Lung (tissue), 12 donors: ENCODE data around the gene KCTD12. TPM values are rescaled to one million over a fixed set of nuclear protein-coding genes. Genes with fewer than 3 reads are reported as not detected.

ENCODE experiments used
- ATAC-seq: fragments of 200-7000 bp; cut with Tn5 transposase; one replicate; pipeline ENCODE4 v1.9.1; 2020; ENCODE audit warnings: moderate number of reproducible peaks; ENCODE audit not compliant: insufficient read depth, low FRiP score
- DNase-seq, 3 donors: peaks; one replicate each; pipeline ENCODE4 v3.0.0-alpha.2; 2013 to 2017
- H3K27ac ChIP-seq, 2 donors: one replicate each; pipeline ENCODE4 v1.5.1; 2013; ENCODE audit warnings: mild to moderate bottlenecking in 2 of 2, moderate library complexity in 2 of 2, control low read depth in 1 of 2, inconsistent platforms in 1 of 2, low read depth in 1 of 2, low read length in 1 of 2
- H3K27me3 ChIP-seq, 3 donors: one replicate each; pipeline ENCODE4 v1.5.1; 2013; ENCODE audit warnings: low read length in 2 of 3; ENCODE audit not compliant: control insufficient read depth in 3 of 3, insufficient read depth in 3 of 3
- H3K36me3 ChIP-seq, 4 donors: one replicate each; pipeline ENCODE4 v1.5.1; 2013; ENCODE audit warnings: low read length in 4 of 4, mild to moderate bottlenecking in 1 of 4, moderate library complexity in 1 of 4; ENCODE audit not compliant: control insufficient read depth in 4 of 4, insufficient read depth in 4 of 4
- H3K4me1 ChIP-seq, 5 donors: one replicate each; pipeline ENCODE4 v1.5.1; 2013; ENCODE audit warnings: low read length in 5 of 5, mild to moderate bottlenecking in 2 of 5, moderate library complexity in 1 of 5; ENCODE audit not compliant: control insufficient read depth in 5 of 5, insufficient read depth in 5 of 5
- H3K4me3 ChIP-seq: one replicate; pipeline ENCODE4 v1.5.1; 2013; ENCODE audit warnings: mild to moderate bottlenecking, control low read depth, moderate library complexity
- H3K9ac ChIP-seq, 2 donors: one replicate each; pipeline ENCODE4 v1.5.1; 2013; ENCODE audit warnings: low read length in 2 of 2, control low read depth in 1 of 2; ENCODE audit not compliant: insufficient read depth in 1 of 2
- H3K9me3 ChIP-seq, 4 donors: one replicate each; pipeline ENCODE4 v1.5.1; 2013; ENCODE audit warnings: low read length in 3 of 4, mild to moderate bottlenecking in 1 of 4, moderate library complexity in 1 of 4; ENCODE audit not compliant: control insufficient read depth in 4 of 4, insufficient read depth in 3 of 4
- WGBS, 2 donors: extraction: QIAGEN DNeasy Blood & Tissue Kit; methylation state at CpG; one replicate each; pipeline ENCODE4 v1.1.7; 2013; 5-methylcytosine and 5-hydroxymethylcytosine counted together
- polyA plus RNA-seq, 2 donors: library from polyadenylated mRNA; stranded (reverse); fragments of 200-250 nt; gene quantifications; one replicate each; pipeline ENCODE4 v1.2.1, GENCODE V29; 2013
- total RNA-seq, 2 donors: library from RNA; depleted of rRNA in 1 of 2; stranded (reverse); fragments of >200 nt in 1 of 2; gene quantifications; one replicate each; pipeline ENCODE4 v1.2.1, GENCODE V29; 2014 to 2021
- TF ChIP-seq, protein P1 (sequence below): IDR thresholded peaks from 2 replicates; pipeline ENCODE4 v1.5.1; 2012; ENCODE audit warnings: mild to moderate bottlenecking; ENCODE audit errors: control extremely low read depth, extremely low read depth
- donor health status: control.
- donor health status: control.
- donor health status: Bipolar disorder and iron deficiency.
- donor health status: healthy.
- donor health status: DM: yes; HTN: yes; CAD: no.

The KCTD12 gene
- total and polyA plus RNA-seq, 4 donors, result 26.2 to 188 (median 102) TPM

DNA sequence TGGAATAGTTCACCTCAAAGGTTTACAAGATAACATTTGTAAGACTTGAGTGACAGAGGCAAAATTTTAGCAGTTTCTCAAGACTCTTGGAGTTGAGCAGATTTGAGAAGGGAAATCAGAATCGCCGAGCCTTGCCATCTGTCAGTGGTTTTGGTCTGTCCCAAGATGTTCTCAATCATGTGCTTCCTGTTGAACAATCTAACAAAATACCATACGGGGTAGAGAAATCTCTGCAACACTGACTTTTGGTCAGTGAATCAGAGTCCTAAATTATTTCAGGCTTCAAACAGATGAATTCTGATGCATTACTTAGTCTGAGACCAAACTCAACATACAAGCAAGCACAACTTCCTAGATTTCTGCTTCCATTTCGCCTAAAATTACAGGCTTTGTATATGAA is 3.8 kb downstream of the KCTD12 start:
- Histone ChIP-seq H3K9ac (peak overlapping the region in 1 of 2 donors; percentile 17), H3K27ac (peak overlapping the region in 1 of 2 donors; percentile 37), H3K4me3 (no peak overlapping the region), H3K36me3 (peaks cover 0 to 13% (median 3%) of the 10 kb centered on the region in 4 donors), H3K27me3 (no peaks in the 10 kb centered on the region), H3K9me3 (no peaks in the 10 kb centered on the region), H3K4me1 (peaks cover 5 to 25% (median 7%) of the 10 kb centered on the region in 5 donors)
- 22 to 31% methylated on average over 4 of the region's 4 CpGs for WGBS, 2 donors
- TF ChIP-seq, protein P1, sequence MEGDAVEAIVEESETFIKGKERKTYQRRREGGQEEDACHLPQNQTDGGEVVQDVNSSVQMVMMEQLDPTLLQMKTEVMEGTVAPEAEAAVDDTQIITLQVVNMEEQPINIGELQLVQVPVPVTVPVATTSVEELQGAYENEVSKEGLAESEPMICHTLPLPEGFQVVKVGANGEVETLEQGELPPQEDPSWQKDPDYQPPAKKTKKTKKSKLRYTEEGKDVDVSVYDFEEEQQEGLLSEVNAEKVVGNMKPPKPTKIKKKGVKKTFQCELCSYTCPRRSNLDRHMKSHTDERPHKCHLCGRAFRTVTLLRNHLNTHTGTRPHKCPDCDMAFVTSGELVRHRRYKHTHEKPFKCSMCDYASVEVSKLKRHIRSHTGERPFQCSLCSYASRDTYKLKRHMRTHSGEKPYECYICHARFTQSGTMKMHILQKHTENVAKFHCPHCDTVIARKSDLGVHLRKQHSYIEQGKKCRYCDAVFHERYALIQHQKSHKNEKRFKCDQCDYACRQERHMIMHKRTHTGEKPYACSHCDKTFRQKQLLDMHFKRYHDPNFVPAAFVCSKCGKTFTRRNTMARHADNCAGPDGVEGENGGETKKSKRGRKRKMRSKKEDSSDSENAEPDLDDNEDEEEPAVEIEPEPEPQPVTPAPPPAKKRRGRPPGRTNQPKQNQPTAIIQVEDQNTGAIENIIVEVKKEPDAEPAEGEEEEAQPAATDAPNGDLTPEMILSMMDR, result no peak
- ATAC-seq, result no peak
- peak in 1 of 3 donors; percentile 24 for DNase-seq

- Histone ChIP-seq H3K9me3 (no peaks in the 10 kb centered on the region), H3K4me1 (peaks cover 3 to 19% (median 7%) of the 10 kb centered on the region in 5 donors), H3K27me3 (no peaks in the 10 kb centered on the region), H3K27ac (peak overlapping the region; percentile 88 to 91), H3K4me3 (no peak overlapping the region), H3K36me3 (peaks cover 0 to 8% (median 3%) of the 10 kb centered on the region in 4 donors), H3K9ac (no peak overlapping the region)
- no peak for ATAC-seq
- no peak for DNase-seq
- TF ChIP-seq, protein P1, result no peak
- WGBS, 2 donors, result 49 to 57% methylated on average over 3 of the region's 3 CpGs
Measured at GRCh38 chr13:76879883-76880270, 6.3 kb downstream of the KCTD12 start.

DNA sequence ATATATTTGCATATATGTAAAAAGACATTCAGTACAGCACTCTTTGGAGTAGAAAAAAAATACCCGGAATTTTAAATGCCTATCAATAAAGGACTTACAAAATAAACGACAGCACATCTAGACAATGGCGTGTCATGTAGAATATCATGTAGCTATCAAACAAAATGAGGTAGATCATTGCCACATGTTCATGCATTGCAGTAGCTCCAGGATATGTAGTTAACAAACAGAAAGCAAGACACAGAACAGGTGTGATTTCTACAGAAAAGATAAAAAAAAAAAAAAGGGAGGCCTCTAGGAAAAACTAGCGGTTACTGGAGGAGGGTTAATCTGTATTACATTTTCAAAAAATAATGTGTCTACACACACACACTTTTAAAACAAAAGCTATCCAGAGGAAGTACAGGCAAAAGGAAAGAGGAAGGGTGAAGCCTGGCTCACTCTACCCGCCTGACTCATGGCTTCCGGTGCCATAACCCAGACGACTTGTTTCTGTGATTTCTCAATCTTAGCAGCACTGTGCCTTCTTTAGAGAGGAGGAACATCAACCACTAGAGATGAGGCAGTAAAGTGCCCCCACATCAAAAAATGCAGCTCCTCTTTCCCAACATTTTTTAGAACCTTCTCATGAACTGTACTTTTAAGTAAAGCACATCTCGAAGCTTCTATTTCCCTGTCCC is 6.9 kb downstream of the KCTD12 start:
- Histone ChIP-seq H3K9me3 (no peaks in the 10 kb centered on the region), H3K27me3 (no peaks in the 10 kb centered on the region), H3K4me1 (peaks cover 2 to 19% (median 7%) of the 10 kb centered on the region in 5 donors), H3K36me3 (peaks cover 0 to 8% (median 3%) of the 10 kb centered on the region in 4 donors), H3K27ac (peak overlapping the region in 1 of 2 donors; percentile 91), H3K9ac (no peak overlapping the region), H3K4me3 (no peak overlapping the region)
- ATAC-seq (peak; percentile 84), DNase-seq (peak; percentile 18 to 59 (median 45))
- TF ChIP-seq, protein P1, result no peak
- 24 to 40% methylated on average over 8 of the region's 8 CpGs for WGBS, 2 donors
